Activated gamma-delta T cell treated with Interleukin-2 at 50 U/mL for 16 hours (primary cell): ENCODE results near the gene LANCL1.
"Not testable (repeated sequence)": the region's sequence is repeated elsewhere in the genome, so short reads cannot be mapped to it uniquely, and the experiment has no call there.

ENCODE experiments used
- DNase-seq: peaks from one replicate; pipeline ENCODE4 v3.0.0-alpha.2; 2020

Gene LANCL1

GRCh38 chr2:210458395-210458794, 18.2 kb downstream of the LANCL1 start:
- DNase-seq = no peak

GRCh38 chr2:210456571-210456970, 20.0 kb downstream of the LANCL1 start:
- no peak for DNase-seq

DNA sequence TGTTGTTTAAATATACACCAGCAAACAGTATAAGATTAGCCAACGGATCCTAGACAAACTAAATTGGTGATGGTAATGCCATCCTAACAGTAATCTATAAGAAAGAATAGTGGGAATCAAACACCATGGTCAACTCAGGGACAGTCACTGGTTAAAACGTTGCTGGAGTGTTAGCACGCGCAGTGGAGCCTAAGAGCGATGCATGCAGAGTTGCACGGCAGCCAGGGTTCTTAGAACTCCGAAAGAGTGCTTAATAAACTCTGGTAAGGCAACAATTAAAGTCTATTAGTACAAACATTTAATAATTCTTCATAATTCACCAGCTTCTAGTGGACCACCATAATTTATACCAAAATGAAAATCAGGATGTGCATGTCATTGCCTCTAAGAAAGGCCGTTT, 22.2 kb downstream of the LANCL1 start:
- no peak for DNase-seq

GRCh38 chr2:210452194-210452593, 24.4 kb downstream of the LANCL1 start:
- DNase-seq = no peak

GRCh38 chr2:210450942-210451341, 25.6 kb downstream of the LANCL1 start:
- DNase-seq = not testable (repeated sequence)

DNA sequence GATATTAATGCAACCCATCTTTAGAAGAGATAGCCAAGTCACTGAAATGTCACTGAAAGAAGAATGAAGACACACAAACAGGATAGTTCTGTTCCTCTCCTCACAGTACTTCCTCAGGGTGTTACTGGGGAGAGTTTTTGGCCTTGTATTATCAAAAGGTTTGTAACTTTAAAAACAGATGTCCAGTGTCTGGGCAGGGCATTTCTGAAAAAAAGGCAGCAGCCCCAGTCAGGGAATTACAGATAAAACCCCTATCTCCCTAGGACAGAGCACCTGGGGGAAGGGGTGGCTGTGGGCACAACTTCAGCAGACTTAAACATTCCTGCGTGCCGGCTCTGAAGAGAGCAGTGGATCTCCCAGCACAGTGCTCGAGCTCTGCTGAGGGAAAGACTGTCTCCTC, 30.8 kb downstream of the LANCL1 start:
- no peak for DNase-seq

- no peak for DNase-seq
These were observed 31.3 kb downstream of the LANCL1 start for GRCh38 chr2:210445116-210445707.

GRCh38 chr2:210443527-210443926, 33.0 kb downstream of the LANCL1 start:
- no peak for DNase-seq

GRCh38 chr2:210442878-210443277, 33.7 kb downstream of the LANCL1 start:
- no peak for DNase-seq

GRCh38 chr2:210442457-210442856, 34.1 kb downstream of the LANCL1 start:
- DNase-seq = no peak

DNA sequence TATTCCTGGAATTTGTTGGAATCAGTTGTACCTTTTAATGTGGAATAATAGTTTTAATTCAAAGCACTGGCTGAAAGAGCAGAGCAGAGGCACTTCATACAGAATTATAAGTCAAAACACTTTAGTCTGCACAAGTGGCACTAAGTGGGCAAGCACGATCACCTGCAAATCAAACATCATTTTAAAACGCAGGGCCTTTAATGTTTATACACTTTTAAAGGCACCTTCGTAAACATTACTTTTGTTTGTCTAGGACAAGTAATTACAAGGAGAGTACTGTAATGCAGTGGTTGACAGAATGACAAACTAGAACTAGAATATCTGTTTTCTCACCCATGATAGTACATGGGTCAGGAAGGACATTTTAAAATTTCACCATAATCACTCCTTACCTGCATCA, 36.4 kb downstream of the LANCL1 start:
- no peak for DNase-seq

DNA sequence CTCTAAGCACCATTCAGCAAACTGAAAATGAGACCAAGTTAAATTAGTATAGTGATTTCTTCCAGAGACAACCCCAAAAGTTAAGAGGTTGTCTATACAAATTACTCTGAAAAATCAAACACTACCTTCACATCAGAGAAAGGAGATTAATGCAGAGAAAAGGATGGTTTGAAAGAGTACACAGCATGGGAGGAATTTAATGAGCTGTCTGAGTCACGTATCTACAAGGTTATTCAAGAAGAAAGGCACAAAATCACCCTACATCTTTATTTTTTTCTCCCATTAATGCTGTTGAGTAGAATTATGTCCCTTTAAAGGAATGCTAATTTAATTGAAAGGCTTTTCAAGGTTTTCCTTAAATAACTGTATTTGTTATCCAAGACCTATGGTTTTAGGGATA, 41.1 kb downstream of the LANCL1 start:
- no peak for DNase-seq

DNA sequence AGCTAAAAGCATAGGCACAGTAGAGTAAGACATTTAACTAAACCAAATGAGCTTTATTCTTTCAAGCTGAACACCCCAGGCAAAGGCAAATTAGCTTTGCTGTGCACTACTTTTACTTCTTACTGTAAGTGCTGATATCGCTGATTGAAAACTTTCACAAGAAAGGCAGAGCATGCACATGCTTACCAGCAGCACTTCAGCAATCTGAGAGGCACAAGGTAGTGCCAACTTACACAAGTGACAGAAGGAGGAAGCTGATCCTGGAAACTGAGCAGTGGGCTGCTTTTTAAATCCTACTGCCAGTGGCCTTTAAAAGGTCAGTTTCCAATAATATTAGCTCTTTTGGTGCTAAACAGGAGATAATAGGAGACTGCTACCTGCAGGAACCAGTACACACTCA, 43.9 kb downstream of the LANCL1 start:
- DNase-seq = no peak

DNA sequence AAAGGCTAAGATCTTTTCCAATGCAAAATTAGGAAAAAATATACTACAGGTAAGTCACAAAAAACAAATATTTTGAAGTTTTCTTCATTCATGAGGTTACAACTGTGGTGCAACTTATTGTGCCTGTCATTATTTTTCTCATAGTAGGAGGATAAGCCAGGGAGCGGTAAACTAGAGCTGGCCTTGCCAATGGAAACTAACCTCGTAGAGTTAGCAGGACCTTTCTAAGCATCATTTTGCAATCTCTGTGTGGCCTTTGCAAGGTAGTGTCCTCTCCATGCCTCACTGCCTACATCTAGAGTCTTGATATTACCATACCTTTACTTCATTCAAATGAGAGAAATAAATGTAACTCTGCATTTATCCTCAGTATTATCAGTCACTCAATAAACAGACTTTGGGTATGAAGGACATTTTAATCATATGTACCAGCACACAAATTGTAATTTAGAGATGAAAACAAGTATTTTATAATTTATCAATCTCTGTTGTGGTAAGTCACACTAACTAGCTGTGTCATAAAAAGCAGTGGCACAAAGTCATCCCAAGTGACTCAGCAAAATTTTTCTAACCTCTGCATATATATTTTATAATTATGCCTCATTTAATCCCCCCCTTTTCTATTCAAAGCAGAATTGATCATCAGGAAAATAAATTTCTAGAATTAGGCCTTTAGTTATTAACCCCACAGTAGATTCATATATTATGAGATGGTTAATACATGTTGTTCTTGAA, 47.0 kb downstream of the LANCL1 start:
- DNase-seq = no peak

DNA sequence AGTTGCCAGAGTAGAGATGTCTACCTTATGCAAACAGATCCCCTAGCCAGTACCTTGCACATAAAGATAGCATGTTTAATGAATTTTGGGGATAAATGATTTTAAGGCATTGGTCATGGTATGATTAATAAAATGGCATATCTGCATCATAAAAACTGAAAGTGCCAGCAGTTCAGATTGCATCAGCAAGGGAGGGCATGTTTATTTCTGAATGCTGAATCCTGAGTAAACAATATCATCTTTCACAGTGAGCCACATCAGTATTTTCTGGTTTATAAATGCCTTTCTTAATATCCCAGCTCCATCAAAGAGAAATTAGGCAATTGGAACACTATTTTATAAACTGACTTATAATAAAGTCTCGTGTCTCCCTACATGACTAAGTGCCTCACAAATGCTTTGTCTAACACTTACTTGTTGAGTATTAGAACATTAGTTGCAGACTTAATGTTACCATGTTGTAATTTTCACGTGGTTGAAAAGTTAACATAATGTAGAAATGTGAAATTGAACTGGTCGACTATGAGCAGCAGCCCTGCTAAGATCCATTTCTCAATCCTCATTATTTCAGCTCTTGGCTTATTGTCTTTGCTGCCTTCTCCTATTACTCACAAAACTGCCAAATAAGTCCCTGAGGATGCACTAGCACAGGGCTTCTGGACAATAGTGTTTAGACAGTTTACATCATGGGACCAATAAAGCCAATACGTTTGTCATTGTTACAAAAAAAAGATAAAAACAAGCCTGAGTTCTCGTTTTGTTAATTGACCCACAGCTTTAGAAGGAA, 48.0 kb downstream of the LANCL1 start:
- no peak for DNase-seq

DNA sequence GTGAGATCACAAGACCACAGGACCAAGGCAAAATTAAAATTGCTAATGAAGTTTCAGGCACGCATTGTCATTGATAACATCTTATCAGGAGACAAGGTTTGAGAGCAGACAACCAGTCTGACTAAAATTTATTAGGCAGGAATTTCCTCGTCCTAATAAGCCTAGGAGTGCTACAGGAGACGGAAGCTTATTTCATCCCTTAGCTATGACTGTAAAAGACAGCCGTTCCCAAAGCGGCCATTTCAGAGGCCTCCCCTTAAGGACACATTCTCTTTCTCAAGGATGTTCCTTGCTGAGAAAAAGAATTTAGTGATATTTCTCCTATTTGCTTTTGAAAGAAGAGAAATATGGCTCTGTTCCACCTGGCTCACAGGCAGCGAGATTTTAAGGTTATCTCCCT, 49.2 kb downstream of the LANCL1 start:
- not testable (repeated sequence) for DNase-seq

GRCh38 chr2:210422366-210422765, 54.2 kb downstream of the LANCL1 start:
- no peak for DNase-seq

DNA sequence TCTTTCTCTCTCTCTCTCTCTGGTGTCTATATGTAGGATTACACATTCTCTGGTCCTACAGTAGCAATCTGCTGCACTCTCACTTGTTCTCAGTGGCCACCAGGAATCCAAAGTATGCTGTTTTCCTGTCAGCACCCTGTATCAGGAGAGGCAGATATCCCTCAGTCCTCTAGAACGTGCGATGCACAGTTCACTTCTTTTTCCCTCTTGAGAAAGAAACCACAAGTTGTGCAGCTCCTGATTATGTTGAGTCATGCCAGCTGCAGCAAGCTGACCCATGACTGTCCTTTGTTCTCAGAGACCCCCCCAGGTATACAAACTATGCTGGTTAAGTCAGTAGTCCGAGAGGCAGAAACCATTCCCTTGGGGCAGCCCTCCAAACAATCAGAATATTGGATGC, 54.6 kb downstream of the LANCL1 start:
- no peak for DNase-seq

- DNase-seq = no peak
These were observed 63.9 kb downstream of the LANCL1 start for GRCh38 chr2:210412660-210413059.

GRCh38 chr2:210410542-210410941, 66.0 kb downstream of the LANCL1 start:
- no peak for DNase-seq

DNA sequence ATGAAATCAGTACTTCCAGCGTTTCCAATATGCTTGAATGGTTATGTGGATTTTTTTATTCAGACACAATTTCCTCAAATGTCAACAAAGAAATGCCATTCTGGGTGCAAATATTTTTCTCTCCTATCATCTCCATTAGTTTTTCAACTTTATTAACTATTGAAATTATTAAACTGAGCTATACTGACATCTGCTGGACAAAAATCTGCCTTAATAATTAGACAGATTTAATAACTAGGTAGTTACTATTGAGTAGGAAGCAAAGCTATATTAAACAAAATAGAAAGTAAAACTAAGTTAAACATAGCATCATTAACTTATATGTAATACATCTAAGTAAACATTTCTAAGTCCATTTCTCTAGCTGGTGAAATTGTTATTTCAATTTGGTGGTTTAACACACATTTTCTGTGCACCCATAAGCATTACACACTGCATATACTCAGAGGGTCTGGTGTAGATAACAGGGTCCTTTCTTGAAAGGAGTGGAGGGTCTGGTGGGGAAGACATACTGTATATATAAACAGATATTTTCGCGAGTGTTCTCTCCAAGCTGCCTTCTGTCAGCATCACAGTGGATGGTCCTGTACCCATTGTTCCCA, 77.0 kb downstream of the LANCL1 start:
- no peak for DNase-seq

- no peak for DNase-seq
These were observed 84.1 kb downstream of the LANCL1 start for GRCh38 chr2:210392469-210392881.

DNA sequence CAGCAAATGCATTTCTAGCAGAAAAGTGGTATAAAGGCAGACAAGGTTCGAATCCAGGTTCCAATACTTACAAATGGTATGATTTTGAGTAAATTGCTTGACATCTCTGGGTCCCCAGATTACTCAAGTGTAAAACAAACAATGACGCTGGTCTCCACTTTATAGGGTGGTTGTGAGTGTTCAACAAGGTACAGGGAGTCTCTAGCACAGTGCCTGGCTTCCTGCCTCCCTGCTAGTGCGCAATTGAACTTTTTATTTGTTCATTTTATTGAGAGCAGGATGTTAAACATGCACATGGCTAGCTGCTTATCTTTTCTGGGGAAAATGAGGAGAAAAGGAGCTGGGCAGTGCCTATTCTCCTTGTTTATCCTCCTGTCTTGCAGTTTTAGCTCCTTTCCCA, 86.7 kb downstream of the LANCL1 start:
- DNase-seq = no peak

- DNase-seq = no peak
These were observed 88.4 kb downstream of the LANCL1 start for GRCh38 chr2:210388148-210388547.
